WTC11 (cell line): Measurements from ENCODE around the gene ARFGAP2. TPM values are rescaled to one million over a fixed set of nuclear protein-coding genes. Genes with fewer than 3 reads are reported as not detected.

Experiments used
- ATAC-seq: fragments of 200-7000 bp; cut with Tn5 transposase; 2 replicates; pipeline ENCODE4 v1.10.0; 2021; ENCODE audit warnings: mild to moderate bottlenecking, moderate library complexity
- CTCF ChIA-PET: fragments of 300-600 bp; sonication (Branson Sonifier 250); formaldehyde crosslinking; loops from one replicate; lab custom pipeline; 2021; ENCODE audit warnings: antibody characterized with exemption; lab: Charles Lee
- POLR2A ChIA-PET: fragments of 350-600 bp; sonication (Branson Sonifier 250); formaldehyde crosslinking; loops from one replicate; lab custom pipeline; 2021; ENCODE audit warnings: antibody characterized with exemption; lab: Charles Lee
- DNase-seq: peaks from one replicate; pipeline ENCODE4 v3.0.0; 2021; ENCODE audit warnings: low spot score
- H3K27ac Mint-ChIP-seq: 2 replicates; pipeline ENCODE4 v1.8.0; 2021; ENCODE audit warnings: mixed read lengths
- H3K27me3 Mint-ChIP-seq: 2 replicates; pipeline ENCODE4 v1.8.0; 2021; ENCODE audit warnings: low read depth, mild to moderate bottlenecking, moderate library complexity, mixed read lengths
- H3K36me3 Mint-ChIP-seq: 2 replicates; pipeline ENCODE4 v1.8.0; 2021; ENCODE audit warnings: mixed read lengths
- H3K4me1 Mint-ChIP-seq: 2 replicates; pipeline ENCODE4 v1.8.0; 2022; ENCODE audit warnings: mixed read lengths
- H3K4me3 Mint-ChIP-seq: 2 replicates; pipeline ENCODE4 v1.8.0; 2021; ENCODE audit warnings: mild to moderate bottlenecking, moderate library complexity, mixed read lengths
- H3K9me3 Mint-ChIP-seq: 2 replicates; pipeline ENCODE4 v1.8.0; 2021; ENCODE audit warnings: mixed read lengths
- AR ChIP-seq: fragments of 250-450 bp; sonication (Bioruptor Pico); IDR thresholded peaks from 2 replicates; pipeline ENCODE4 v1.9.0; 2021; ENCODE audit warnings: mild to moderate bottlenecking
- ATF2 ChIP-seq: sonication (generic); formaldehyde crosslinking; IDR thresholded peaks from 2 replicates; pipeline ENCODE4 v1.8.1; 2022; ENCODE audit warnings: low read depth, missing genetic modification reagents, borderline replicate concordance
- CTCF ChIP-seq: fragments of 200-600 bp; IDR thresholded peaks from 2 replicates; pipeline ENCODE4 v1.8.0; 2022; ENCODE audit warnings: antibody characterized with exemption
- JAZF1 ChIP-seq: fragments of 250-450 bp; sonication (Bioruptor Pico); IDR thresholded peaks from 2 replicates; pipeline ENCODE4 v1.9.0; 2021; ENCODE audit warnings: moderate library complexity, mild to moderate bottlenecking, inconsistent platforms
- NFATC4 ChIP-seq: fragments of 250-450 bp; sonication (Bioruptor Pico); IDR thresholded peaks from 2 replicates; pipeline ENCODE4 v1.9.0; 2021; ENCODE audit warnings: mild to moderate bottlenecking
- NFE2L1 ChIP-seq: sonication (generic); formaldehyde crosslinking; IDR thresholded peaks from 2 replicates; pipeline ENCODE4 v1.8.1; 2023; ENCODE audit warnings: missing genetic modification reagents
- NR1H2 ChIP-seq: sonication (generic); formaldehyde crosslinking; IDR thresholded peaks from 2 replicates; pipeline ENCODE4 v1.9.0; 2021; ENCODE audit warnings: mild to moderate bottlenecking, moderate library complexity, missing genetic modification reagents
- SP1 ChIP-seq: sonication (generic); formaldehyde crosslinking; conservative IDR thresholded peaks from 2 replicates; pipeline ENCODE4 v1.8.1; 2022; ENCODE audit warnings: missing genetic modification reagents
- TEAD1 ChIP-seq: sonication (generic); formaldehyde crosslinking; IDR thresholded peaks from 2 replicates; pipeline ENCODE4 v1.8.0; 2022; ENCODE audit warnings: mild to moderate bottlenecking, missing genetic modification reagents
- TEAD4 ChIP-seq: sonication (generic); formaldehyde crosslinking; IDR thresholded peaks from 2 replicates; pipeline ENCODE4 v1.8.0; 2022; ENCODE audit warnings: mild to moderate bottlenecking, missing genetic modification reagents
- ZNF281 ChIP-seq: sonication (generic); formaldehyde crosslinking; IDR thresholded peaks from 2 replicates; pipeline ENCODE4 v1.8.0; 2023; ENCODE audit warnings: mild to moderate bottlenecking, missing genetic modification reagents
- ZNF396 ChIP-seq: fragments of 250-450 bp; sonication (Bioruptor Pico); IDR thresholded peaks from 2 replicates; pipeline ENCODE4 v1.8.0; 2021; ENCODE audit warnings: mild to moderate bottlenecking, moderate library complexity, borderline replicate concordance
- ZNF512 ChIP-seq: sonication (generic); formaldehyde crosslinking; IDR thresholded peaks from 2 replicates; pipeline ENCODE4 v1.8.1; 2022; ENCODE audit warnings: missing genetic modification reagents, borderline replicate concordance
- total RNA-seq: library from RNA; stranded (reverse); gene quantifications from 3 replicates; pipeline ENCODE4 v1.2.3, GENCODE V29; 2021
- TF ChIP-seq, protein P1 (sequence below): sonication (generic); formaldehyde crosslinking; IDR thresholded peaks from 2 replicates; pipeline ENCODE4 v1.8.0; 2022; ENCODE audit warnings: mild to moderate bottlenecking, missing genetic modification reagents
- TF ChIP-seq, protein P2 (sequence below): sonication (generic); formaldehyde crosslinking; IDR thresholded peaks from 2 replicates; pipeline ENCODE4 v1.8.1; 2023; ENCODE audit warnings: mild to moderate bottlenecking, missing genetic modification reagents

ARFGAP2 gene
- total RNA-seq, 1 experiment from 2014 or later, result 73.0 TPM

DNA sequence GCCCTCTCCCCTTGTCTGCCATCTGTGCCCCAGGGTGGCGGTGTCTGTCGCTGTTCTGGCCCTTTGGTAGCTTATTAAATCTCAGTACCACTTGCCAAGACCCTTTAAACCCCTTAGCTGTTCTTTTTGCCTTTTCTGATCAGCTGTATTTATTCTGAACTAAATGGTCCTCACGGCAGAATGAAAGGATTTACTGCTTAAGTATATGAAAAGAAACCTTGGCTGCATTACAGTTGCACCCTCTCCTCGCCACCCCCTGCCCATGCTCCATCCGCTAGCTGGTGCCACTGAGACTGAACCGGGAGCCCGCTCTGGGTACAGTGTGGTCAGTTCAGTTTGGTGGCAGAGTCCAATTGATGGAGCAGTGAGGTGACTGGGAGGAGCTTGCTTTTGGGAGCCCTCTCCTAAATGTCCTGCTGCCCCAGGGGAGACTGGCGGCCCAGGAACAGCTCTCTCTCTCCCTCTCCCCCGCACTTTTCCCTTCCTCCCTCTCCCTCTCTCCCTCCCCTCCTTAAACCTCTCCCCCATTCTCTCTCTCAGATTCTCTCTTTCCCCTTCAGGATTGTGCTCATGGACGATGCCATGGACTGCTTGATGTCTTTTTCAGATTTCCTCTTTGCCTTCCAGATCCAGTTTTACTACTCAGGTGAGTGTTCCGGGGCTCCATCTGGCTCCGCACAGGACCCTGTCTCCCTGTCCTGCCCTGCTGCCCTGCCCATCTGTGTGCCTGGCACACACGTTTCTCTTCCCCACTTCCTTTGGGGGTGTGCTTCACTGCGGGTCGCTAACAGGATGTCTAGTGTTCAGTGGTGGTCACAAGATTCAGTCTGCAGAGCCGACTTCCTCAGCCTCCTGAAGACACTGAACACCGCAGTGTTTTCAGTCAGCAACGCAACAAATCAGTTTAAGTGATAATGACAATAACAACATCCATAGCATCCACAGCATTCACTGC is 21.8 kb downstream of the ARFGAP2 start (continued):
- TF ChIP-seq JAZF1 (no peak), ZNF396 (CRISPR knock-in tag) (no peak), NFE2L1 (CRISPR knock-in tag) (no peak), ATF2 (CRISPR knock-in tag) (no peak), SP1 (CRISPR knock-in tag) (no peak), ZNF512 (CRISPR knock-in tag) (no peak), TEAD4 (no peak), TEAD1 (no peak), NFATC4 (CRISPR knock-in tag) (no peak), AR (CRISPR knock-in tag) (no peak), NR1H2 (CRISPR knock-in tag) (no peak)
- TF ChIP-seq, protein P1, sequence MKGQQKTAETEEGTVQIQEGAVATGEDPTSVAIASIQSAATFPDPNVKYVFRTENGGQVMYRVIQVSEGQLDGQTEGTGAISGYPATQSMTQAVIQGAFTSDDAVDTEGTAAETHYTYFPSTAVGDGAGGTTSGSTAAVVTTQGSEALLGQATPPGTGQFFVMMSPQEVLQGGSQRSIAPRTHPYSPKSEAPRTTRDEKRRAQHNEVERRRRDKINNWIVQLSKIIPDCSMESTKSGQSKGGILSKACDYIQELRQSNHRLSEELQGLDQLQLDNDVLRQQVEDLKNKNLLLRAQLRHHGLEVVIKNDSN (CRISPR knock-in tag), result no peak
- TF ChIP-seq, protein P2, sequence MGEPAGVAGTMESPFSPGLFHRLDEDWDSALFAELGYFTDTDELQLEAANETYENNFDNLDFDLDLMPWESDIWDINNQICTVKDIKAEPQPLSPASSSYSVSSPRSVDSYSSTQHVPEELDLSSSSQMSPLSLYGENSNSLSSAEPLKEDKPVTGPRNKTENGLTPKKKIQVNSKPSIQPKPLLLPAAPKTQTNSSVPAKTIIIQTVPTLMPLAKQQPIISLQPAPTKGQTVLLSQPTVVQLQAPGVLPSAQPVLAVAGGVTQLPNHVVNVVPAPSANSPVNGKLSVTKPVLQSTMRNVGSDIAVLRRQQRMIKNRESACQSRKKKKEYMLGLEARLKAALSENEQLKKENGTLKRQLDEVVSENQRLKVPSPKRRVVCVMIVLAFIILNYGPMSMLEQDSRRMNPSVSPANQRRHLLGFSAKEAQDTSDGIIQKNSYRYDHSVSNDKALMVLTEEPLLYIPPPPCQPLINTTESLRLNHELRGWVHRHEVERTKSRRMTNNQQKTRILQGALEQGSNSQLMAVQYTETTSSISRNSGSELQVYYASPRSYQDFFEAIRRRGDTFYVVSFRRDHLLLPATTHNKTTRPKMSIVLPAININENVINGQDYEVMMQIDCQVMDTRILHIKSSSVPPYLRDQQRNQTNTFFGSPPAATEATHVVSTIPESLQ (CRISPR knock-in tag), result no peak

DNA sequence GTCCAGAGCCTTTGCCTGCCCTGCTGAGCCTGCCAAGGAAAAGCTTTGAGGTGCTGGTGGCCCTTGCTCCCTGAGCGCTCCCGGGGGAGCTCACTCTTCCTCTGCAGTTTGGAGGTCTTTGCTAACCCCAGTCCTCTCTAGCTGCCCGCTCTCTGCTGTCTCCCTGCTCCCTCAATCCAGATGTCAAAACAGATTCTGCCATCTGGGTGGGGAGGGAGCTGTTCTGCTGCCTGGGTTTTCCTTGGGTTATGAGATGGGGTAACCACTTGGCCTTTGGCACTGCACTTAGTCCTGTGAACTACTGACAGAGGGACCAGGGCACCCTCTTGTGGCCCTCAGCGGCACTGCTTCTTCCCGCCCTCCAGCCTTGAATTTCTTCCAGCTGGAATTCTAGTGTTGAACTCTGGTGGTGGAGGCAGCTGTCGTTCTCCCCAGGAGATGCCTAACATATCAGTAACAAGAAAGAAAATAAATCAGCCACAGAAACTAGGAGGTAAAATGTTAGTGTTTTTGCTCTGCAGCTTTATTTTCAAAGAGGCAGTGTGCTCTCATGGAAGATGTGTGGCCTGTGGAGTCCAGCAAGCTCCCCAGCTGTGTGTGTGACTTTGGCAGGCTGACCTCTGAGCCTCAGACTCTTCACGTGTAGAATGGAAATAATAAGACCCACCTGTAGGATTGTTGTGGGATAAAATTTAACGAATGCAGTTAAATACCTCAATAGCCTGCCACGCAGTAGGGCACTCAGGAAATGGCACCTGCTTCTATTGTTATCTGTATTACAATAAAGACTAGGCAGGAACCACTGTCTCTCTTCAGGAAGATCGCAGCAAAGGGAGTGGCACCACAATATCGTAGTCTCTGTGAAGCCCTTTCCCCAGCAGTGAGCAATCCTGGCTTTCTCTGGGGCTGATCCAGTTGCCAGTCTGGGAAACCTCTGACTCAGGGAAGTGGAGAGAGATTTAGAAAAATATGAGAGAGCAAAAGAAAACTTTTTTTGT is 23.4 kb downstream of the ARFGAP2 start:
- no peak for TF ChIP-seq ZNF281 (CRISPR knock-in tag)
- TF ChIP-seq CTCF, result peak; percentile 89
- TF ChIP-seq, all 79 proteins: peak for 1
- DNase-seq (peak; percentile 92), ATAC-seq (peak; percentile 92)
- H3K36me3 Mint-ChIP-seq, result no peaks in the 10 kb centered on the region
- no peak overlapping the region for H3K4me3 Mint-ChIP-seq
- ChIA-PET POLR2A (interaction anchor here (0.8 to 1.3 kb wide), 4 partner anchors 9 to 240 kb away, joined by 4 to 7 read pairs (median 6); no protein-coding TSS in a partner anchor), CTCF (interaction anchor here (0.6 to 5.5 kb wide), 87 partner anchors 9 to 479 kb away, joined by 3 to 182 read pairs (median 5); partner anchors contain the start of genes ARHGAP1, CSTPP1, LRP4 and NR1H3)
- H3K9me3 Mint-ChIP-seq, result no peaks in the 10 kb centered on the region
- peaks cover 21% of the 10 kb centered on the region for H3K4me1 Mint-ChIP-seq
- peak overlapping the region; percentile 23; the same call in 1 of the 2 replicates for H3K27ac Mint-ChIP-seq
- no peaks in the 10 kb centered on the region for H3K27me3 Mint-ChIP-seq
